HG03139 (cell line): Measurements from ENCODE around the gene TAGLN2.
"Not testable (repeated sequence)": the region's sequence is repeated elsewhere in the genome, so short reads cannot be mapped to it uniquely, and the experiment has no call there.

Experiments used
- ATAC-seq: cut with Tn5 transposase; IDR thresholded peaks from one replicate; pipeline ENCODE4 v1.9.1; 2021; ENCODE audit not compliant: unreplicated experiment

TAGLN2 gene

GRCh38 chr1:159922511-159923202 lies 2.6 kb downstream of the TAGLN2 start:
- no peak for ATAC-seq

- ATAC-seq = no peak
Observed at GRCh38 chr1:159921700-159922504, 3.4 kb downstream of the TAGLN2 start.

- ATAC-seq = peak; percentile 22
Observed at GRCh38 chr1:159921251-159921650, 4.1 kb downstream of the TAGLN2 start.

- no peak for ATAC-seq
Observed at GRCh38 chr1:159920651-159921050, 4.7 kb downstream of the TAGLN2 start.

- ATAC-seq = no peak
Observed at GRCh38 chr1:159920202-159920601, 5.1 kb downstream of the TAGLN2 start.

GRCh38 chr1:159919236-159919865 lies 6.0 kb downstream of the TAGLN2 start:
- ATAC-seq = no peak

GRCh38 chr1:159918352-159919200 lies 6.7 kb downstream of the TAGLN2 start:
- ATAC-seq = no peak

GRCh38 chr1:159917533-159918351 lies 7.6 kb downstream of the TAGLN2 start:
- ATAC-seq = no peak

- ATAC-seq = no peak
Observed at GRCh38 chr1:159916242-159917051, 8.9 kb downstream of the TAGLN2 start.

GRCh38 chr1:159915571-159916241 lies 9.6 kb downstream of the TAGLN2 start:
- no peak for ATAC-seq

GRCh38 chr1:159914252-159915018 lies 10.9 kb downstream of the TAGLN2 start:
- ATAC-seq = no peak

- no peak for ATAC-seq
Observed at GRCh38 chr1:159913451-159914192, 11.7 kb downstream of the TAGLN2 start.

GRCh38 chr1:159911326-159912070 lies 13.8 kb downstream of the TAGLN2 start:
- no peak for ATAC-seq

- no peak for ATAC-seq
Observed at GRCh38 chr1:159908031-159908940, 17.0 kb downstream of the TAGLN2 start.

- no peak for ATAC-seq
Observed at GRCh38 chr1:159906960-159907359, 18.3 kb downstream of the TAGLN2 start.

- ATAC-seq = not testable (repeated sequence)
Observed at GRCh38 chr1:159904036-159904435, 21.3 kb downstream of the TAGLN2 start.
